ENCODE measurements around the gene NDUFAF4.

Gene NDUFAF4

DNA sequence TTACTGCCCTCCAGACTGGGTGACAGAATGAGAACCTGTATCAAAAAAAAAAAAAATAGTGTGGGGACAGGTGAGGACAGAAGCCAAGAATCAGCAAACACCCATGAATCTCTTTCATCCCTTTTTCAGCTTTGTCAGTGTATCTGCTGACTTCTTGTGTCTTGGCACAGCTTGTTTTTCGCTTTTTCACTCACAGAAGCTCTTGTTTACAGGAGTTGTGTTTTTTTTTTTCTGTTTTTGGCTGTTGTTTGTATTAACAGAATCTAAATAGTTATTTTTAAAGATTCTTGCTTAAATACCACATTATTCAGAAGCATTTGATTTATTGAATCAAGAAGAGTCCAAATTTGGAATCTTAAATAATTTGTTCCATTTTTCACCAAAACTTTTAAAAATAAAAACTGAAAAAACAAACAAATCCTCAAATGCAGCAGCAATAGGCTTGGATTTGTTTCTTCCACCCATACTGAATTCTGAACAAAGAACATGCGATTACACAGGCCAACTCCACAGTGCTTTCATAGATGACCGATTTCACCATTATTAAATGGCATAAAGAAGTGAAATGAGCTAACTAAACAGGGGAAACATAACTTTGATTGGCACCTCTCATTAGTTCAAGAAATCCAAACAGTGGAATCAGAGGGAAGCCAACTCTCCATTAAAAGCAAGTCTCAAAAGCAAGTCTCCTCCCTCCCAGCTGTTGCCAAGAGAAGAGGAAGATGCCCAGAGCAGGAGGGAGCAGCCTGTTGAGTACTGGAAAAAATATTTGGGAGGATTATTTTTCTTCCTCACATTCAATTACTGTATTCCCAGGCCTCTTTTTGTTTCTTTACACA is 33.3 kb downstream of the NDUFAF4 start:
- Histone ChIP-seq H3K4ac (ENCODE audit: low read depth, low read length) (no peak overlapping the region), H4K12ac (ENCODE audit: low read depth, low read length) (no peak overlapping the region), H3K27me3 (ENCODE audit: insufficient read depth, low read length) (no peaks in the 10 kb centered on the region), H4K91ac (ENCODE audit: low read depth, low read length) (no peak overlapping the region), H2BK120ac (ENCODE audit: insufficient read depth, low read length, poor library complexity) (no peak overlapping the region), H3K4me1 (ENCODE audit: control insufficient read depth in 1 of 2, insufficient read depth in 2 of 2, low read length in 2 of 2) (no peaks in the 10 kb centered on the region), H3K79me1 (ENCODE audit: low read length) (no peaks in the 10 kb centered on the region), H3K79me2 (ENCODE audit: control insufficient read depth, insufficient read depth, low read length, poor library complexity) (no peaks in the 10 kb centered on the region), H3K4me3 (ENCODE audit: low read depth, low read length) (no peak overlapping the region), H3K9ac (ENCODE audit: low read length) (no peak overlapping the region), H4K8ac (ENCODE audit: low read depth, low read length) (no peak overlapping the region), H3K36me3 (ENCODE audit: control insufficient read depth in 1 of 2, insufficient read depth in 2 of 2, low read length in 2 of 2) (no peaks in the 10 kb centered on the region), H2AK5ac (ENCODE audit: low read length) (no peak overlapping the region), H3K14ac (ENCODE audit: low read length) (no peak overlapping the region), H2AFZ (ENCODE audit: insufficient read depth, low read length, poor library complexity) (no peak overlapping the region), H3K23ac (ENCODE audit: low read length) (no peak overlapping the region), H2BK5ac (ENCODE audit: low read depth, low read length, poor library complexity) (no peak overlapping the region), H2BK12ac (ENCODE audit: low read length) (no peak overlapping the region), H3K4me2 (ENCODE audit: low read length) (no peak overlapping the region), H3K9me3 (ENCODE audit: insufficient read depth, low read depth, low read length) (no peaks in the 10 kb centered on the region), H3K18ac (ENCODE audit: low read length) (no peak overlapping the region), H3K27ac (ENCODE audit: low read depth, low read length) (no peak overlapping the region)
- whole genome bisulfite sequencing (ENCODE audit: extremely low coverage, insufficient coverage, insufficient read length) = no CpG with 5 or more reads among the region's 3 CpGs
- no peak for DNase-seq

DNA sequence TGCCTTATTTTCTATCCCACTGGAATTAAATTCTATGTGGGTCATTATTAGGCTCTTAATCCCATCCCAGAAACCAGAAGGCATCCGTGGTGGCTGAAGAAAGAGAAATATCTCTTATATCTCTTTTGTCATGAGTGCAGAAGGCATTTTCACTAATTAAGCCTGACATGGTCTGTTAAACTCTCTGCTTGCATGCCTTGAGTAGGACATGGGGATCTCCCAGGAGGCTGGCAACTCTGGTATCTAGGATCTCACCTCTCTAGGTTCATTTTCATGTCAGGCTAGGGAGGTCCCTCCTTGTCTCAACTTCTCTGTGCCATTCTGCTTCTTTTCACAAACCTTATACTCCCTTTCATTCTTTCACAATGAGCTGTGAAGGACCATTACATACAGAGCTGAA is 35.1 kb downstream of the NDUFAF4 start:
- no peak overlapping the region for H2AK5ac ChIP-seq (ENCODE audit: low read length)
- no peak overlapping the region for H3K4ac ChIP-seq (ENCODE audit: low read depth, low read length)
- DNase-seq = no peak
- no peak overlapping the region for H2BK120ac ChIP-seq (ENCODE audit: insufficient read depth, low read length, poor library complexity)
- H3K4me2 ChIP-seq (ENCODE audit: low read length) = no peak overlapping the region
- no peaks in the 10 kb centered on the region for H3K79me2 ChIP-seq (ENCODE audit: control insufficient read depth, insufficient read depth, low read length, poor library complexity)
- no peak overlapping the region for H4K8ac ChIP-seq (ENCODE audit: low read depth, low read length)
- no peak overlapping the region for H3K23ac ChIP-seq (ENCODE audit: low read length)
- no peak overlapping the region for H3K4me3 ChIP-seq (ENCODE audit: low read depth, low read length)
- no peaks in the 10 kb centered on the region for H3K79me1 ChIP-seq (ENCODE audit: low read length)
- no peak overlapping the region for H4K12ac ChIP-seq (ENCODE audit: low read depth, low read length)
- no peaks in the 10 kb centered on the region for H3K9me3 ChIP-seq (ENCODE audit: insufficient read depth, low read depth, low read length)
- no CpG with 5 or more reads among the region's 1 CpG for WGBS (ENCODE audit: extremely low coverage, insufficient coverage, insufficient read length)
- H3K27me3 ChIP-seq (ENCODE audit: insufficient read depth, low read length) = no peaks in the 10 kb centered on the region
- H2AFZ ChIP-seq (ENCODE audit: insufficient read depth, low read length, poor library complexity) = no peak overlapping the region
- H2BK12ac ChIP-seq (ENCODE audit: low read length) = no peak overlapping the region
- H3K14ac ChIP-seq (ENCODE audit: low read length) = no peak overlapping the region
- H3K9ac ChIP-seq (ENCODE audit: low read length) = no peak overlapping the region
- no peak overlapping the region for H4K91ac ChIP-seq (ENCODE audit: low read depth, low read length)
- H3K27ac ChIP-seq (ENCODE audit: low read depth, low read length) = no peak overlapping the region
- no peak overlapping the region for H2BK5ac ChIP-seq (ENCODE audit: low read depth, low read length, poor library complexity)
- H3K4me1 ChIP-seq (ENCODE audit: control insufficient read depth in 1 of 2, insufficient read depth in 2 of 2, low read length in 2 of 2) = no peaks in the 10 kb centered on the region
- no peak overlapping the region for H3K18ac ChIP-seq (ENCODE audit: low read length)
- H3K36me3 ChIP-seq (ENCODE audit: control insufficient read depth in 1 of 2, insufficient read depth in 2 of 2, low read length in 2 of 2) = no peaks in the 10 kb centered on the region

- Histone ChIP-seq H3K4me1 (ENCODE audit: control insufficient read depth in 1 of 2, insufficient read depth in 2 of 2, low read length in 2 of 2) (no peaks in the 10 kb centered on the region), H4K91ac (ENCODE audit: low read depth, low read length) (no peak overlapping the region), H3K9me3 (ENCODE audit: insufficient read depth, low read depth, low read length) (no peaks in the 10 kb centered on the region), H2BK12ac (ENCODE audit: low read length) (no peak overlapping the region), H3K36me3 (ENCODE audit: control insufficient read depth in 1 of 2, insufficient read depth in 2 of 2, low read length in 2 of 2) (no peaks in the 10 kb centered on the region), H3K18ac (ENCODE audit: low read length) (no peak overlapping the region), H2AFZ (ENCODE audit: insufficient read depth, low read length, poor library complexity) (no peak overlapping the region), H4K8ac (ENCODE audit: low read depth, low read length) (no peak overlapping the region), H3K4me2 (ENCODE audit: low read length) (no peak overlapping the region), H3K79me1 (ENCODE audit: low read length) (no peaks in the 10 kb centered on the region), H3K27ac (ENCODE audit: low read depth, low read length) (no peak overlapping the region), H3K27me3 (ENCODE audit: insufficient read depth, low read length) (no peaks in the 10 kb centered on the region), H3K23ac (ENCODE audit: low read length) (no peak overlapping the region), H3K79me2 (ENCODE audit: control insufficient read depth, insufficient read depth, low read length, poor library complexity) (no peaks in the 10 kb centered on the region), H2BK120ac (ENCODE audit: insufficient read depth, low read length, poor library complexity) (no peak overlapping the region), H3K9ac (ENCODE audit: low read length) (no peak overlapping the region), H4K12ac (ENCODE audit: low read depth, low read length) (no peak overlapping the region), H3K4ac (ENCODE audit: low read depth, low read length) (no peak overlapping the region), H3K14ac (ENCODE audit: low read length) (no peak overlapping the region), H2AK5ac (ENCODE audit: low read length) (no peak overlapping the region), H3K4me3 (ENCODE audit: low read depth, low read length) (no peak overlapping the region), H2BK5ac (ENCODE audit: low read depth, low read length, poor library complexity) (no peak overlapping the region)
- DNase-seq = no peak
These were observed 36.1 kb downstream of the NDUFAF4 start for GRCh38 chr6:96861588-96861987.

- no CpG with 5 or more reads among the region's 1 CpG for WGBS (ENCODE audit: extremely low coverage, insufficient coverage, insufficient read length)
- Histone ChIP-seq H3K27me3 (ENCODE audit: insufficient read depth, low read length) (no peaks in the 10 kb centered on the region), H2BK12ac (ENCODE audit: low read length) (no peak overlapping the region), H4K12ac (ENCODE audit: low read depth, low read length) (no peak overlapping the region), H3K9me3 (ENCODE audit: insufficient read depth, low read depth, low read length) (no peaks in the 10 kb centered on the region), H2AFZ (ENCODE audit: insufficient read depth, low read length, poor library complexity) (no peak overlapping the region), H2BK5ac (ENCODE audit: low read depth, low read length, poor library complexity) (no peak overlapping the region), H3K18ac (ENCODE audit: low read length) (no peak overlapping the region), H4K91ac (ENCODE audit: low read depth, low read length) (no peak overlapping the region), H3K4me1 (ENCODE audit: control insufficient read depth in 1 of 2, insufficient read depth in 2 of 2, low read length in 2 of 2) (no peaks in the 10 kb centered on the region), H4K8ac (ENCODE audit: low read depth, low read length) (no peak overlapping the region), H3K27ac (ENCODE audit: low read depth, low read length) (no peak overlapping the region), H3K23ac (ENCODE audit: low read length) (no peak overlapping the region), H3K4ac (ENCODE audit: low read depth, low read length) (no peak overlapping the region), H2BK120ac (ENCODE audit: insufficient read depth, low read length, poor library complexity) (no peak overlapping the region), H2AK5ac (ENCODE audit: low read length) (no peak overlapping the region), H3K4me2 (ENCODE audit: low read length) (no peak overlapping the region), H3K9ac (ENCODE audit: low read length) (no peak overlapping the region), H3K79me2 (ENCODE audit: control insufficient read depth, insufficient read depth, low read length, poor library complexity) (no peaks in the 10 kb centered on the region), H3K14ac (ENCODE audit: low read length) (no peak overlapping the region), H3K79me1 (ENCODE audit: low read length) (no peaks in the 10 kb centered on the region), H3K4me3 (ENCODE audit: low read depth, low read length) (no peak overlapping the region), H3K36me3 (ENCODE audit: control insufficient read depth in 1 of 2, insufficient read depth in 2 of 2, low read length in 2 of 2) (no peaks in the 10 kb centered on the region)
- DNase-seq = no peak
These were observed 40.8 kb downstream of the NDUFAF4 start for GRCh38 chr6:96856856-96857255.
